Measurements from ENCODE around the gene LEF1. TPM values are rescaled to one million over a fixed set of nuclear protein-coding genes. Genes with fewer than 3 reads are reported as not detected.
A peak's percentile ranks its signal among the peaks of the same experiment; 100 is the strongest.

Gene LEF1
- total RNA-seq, 1 donor from 2014 or later, result 4.2 TPM

DNA sequence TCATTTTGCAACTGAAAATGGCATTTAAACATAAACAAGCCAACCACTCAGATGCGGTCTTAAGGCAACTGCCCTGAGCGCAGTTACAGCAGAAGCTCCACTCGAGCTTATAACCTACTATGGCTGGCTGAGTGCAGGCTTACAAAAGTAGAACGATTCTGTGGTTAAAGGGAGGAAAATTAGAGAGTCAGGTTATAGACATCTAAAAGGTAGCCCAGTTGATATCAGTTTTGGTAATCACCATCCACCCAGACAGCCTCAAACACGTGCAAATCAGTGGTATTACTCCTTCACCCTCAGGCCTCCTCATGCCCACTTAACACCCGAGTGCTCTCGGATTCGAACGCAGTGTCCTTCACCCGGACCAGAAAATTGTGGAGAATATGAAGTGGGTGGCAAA lies 3.1 kb downstream of the LEF1 start:
- H3K4me3 ChIP-seq (ENCODE audit: low read depth, low read length), result peak overlapping the region; percentile 68
- TF ChIP-seq, protein P1, sequence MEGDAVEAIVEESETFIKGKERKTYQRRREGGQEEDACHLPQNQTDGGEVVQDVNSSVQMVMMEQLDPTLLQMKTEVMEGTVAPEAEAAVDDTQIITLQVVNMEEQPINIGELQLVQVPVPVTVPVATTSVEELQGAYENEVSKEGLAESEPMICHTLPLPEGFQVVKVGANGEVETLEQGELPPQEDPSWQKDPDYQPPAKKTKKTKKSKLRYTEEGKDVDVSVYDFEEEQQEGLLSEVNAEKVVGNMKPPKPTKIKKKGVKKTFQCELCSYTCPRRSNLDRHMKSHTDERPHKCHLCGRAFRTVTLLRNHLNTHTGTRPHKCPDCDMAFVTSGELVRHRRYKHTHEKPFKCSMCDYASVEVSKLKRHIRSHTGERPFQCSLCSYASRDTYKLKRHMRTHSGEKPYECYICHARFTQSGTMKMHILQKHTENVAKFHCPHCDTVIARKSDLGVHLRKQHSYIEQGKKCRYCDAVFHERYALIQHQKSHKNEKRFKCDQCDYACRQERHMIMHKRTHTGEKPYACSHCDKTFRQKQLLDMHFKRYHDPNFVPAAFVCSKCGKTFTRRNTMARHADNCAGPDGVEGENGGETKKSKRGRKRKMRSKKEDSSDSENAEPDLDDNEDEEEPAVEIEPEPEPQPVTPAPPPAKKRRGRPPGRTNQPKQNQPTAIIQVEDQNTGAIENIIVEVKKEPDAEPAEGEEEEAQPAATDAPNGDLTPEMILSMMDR (conservative IDR thresholded peaks at IDR 0.05; ENCODE audit: low read depth, low read length), result no peak
- no peak for DNase-seq (ENCODE audit: low read depth)

DNA sequence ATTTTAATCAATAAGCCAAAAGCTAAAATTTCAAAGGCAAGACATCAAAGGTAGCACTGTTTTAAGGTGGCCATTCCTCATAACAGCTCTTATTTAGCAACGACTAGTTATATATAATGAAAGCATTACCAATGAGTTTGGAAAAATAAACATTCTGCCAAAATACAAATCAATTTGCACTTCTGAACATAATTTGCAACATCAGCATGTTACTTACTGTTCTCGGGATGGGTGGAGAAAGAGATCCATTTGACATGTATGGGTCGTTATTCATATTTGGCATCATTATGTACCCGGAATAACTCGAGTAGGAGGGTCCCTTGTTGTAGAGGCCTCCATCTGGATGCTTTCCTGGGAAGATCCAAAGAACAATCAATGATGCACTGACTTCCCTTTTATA lies 5.4 kb downstream of the LEF1 start:
- H3K4me3 ChIP-seq (ENCODE audit: low read depth, low read length), result no peak overlapping the region
- TF ChIP-seq, protein P1 (conservative IDR thresholded peaks at IDR 0.05; ENCODE audit: low read depth, low read length), result no peak
- DNase-seq (ENCODE audit: low read depth), result no peak

DNA sequence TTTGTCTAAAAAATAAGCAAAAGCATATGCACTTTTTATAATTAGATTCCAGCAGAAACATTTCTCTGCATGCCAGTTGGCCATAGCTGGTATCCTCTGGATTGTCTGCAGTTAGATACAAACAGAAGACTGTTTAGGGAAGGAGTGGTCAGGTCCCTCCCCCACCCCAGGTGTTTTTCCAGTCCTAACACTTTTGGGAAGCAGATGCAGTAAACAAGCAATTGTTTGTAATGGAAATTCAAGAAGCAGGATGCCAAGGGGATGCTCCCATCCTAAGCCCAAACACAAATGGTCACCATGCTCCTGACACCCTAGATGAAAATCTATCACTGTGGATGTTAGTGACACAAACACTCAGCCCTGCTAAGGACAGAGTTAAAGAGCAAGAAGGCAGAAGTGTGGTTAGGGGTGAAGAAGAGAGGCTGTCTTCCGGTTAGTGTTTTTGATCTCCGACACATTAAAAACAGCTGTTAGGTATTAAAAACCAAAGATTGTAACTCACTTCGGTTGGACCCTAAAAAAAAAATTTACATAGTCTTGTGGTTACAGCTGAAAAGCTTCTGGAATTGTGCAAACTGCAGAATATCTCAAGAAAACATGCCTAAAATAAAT lies 7.9 kb downstream of the LEF1 start:
- H3K4me3 ChIP-seq (ENCODE audit: low read depth, low read length), result no peak overlapping the region
- TF ChIP-seq, protein P1 (conservative IDR thresholded peaks at IDR 0.05; ENCODE audit: low read depth, low read length), result no peak

DNA sequence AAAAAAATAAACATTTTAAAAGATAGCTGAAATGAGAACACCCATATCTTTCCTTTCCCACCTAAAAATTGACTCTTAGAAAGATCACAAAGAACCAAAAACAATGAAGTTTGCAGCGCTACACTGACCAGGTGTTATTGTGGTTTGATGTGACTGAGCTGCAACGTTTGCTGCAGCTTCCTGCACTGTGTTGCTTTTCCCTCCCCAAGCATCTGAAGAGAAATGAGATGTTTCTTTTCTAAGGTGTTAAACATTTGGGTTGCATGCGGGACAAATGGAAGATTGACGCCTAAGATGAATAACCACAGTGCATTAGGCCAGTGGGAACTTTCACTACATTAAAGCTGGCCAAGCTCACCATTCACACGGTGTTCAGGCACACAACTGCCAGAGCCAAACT lies 8.9 kb downstream of the LEF1 start:
- TF ChIP-seq, protein P1 (conservative IDR thresholded peaks at IDR 0.05; ENCODE audit: low read depth, low read length), result no peak
- H3K4me3 ChIP-seq (ENCODE audit: low read depth, low read length), result no peak overlapping the region
- no peak for DNase-seq (ENCODE audit: low read depth)

More for the DNA sequence above, 7.9 kb downstream of the LEF1 start:
- DNase-seq (ENCODE audit: low read depth), result no peak

DNA sequence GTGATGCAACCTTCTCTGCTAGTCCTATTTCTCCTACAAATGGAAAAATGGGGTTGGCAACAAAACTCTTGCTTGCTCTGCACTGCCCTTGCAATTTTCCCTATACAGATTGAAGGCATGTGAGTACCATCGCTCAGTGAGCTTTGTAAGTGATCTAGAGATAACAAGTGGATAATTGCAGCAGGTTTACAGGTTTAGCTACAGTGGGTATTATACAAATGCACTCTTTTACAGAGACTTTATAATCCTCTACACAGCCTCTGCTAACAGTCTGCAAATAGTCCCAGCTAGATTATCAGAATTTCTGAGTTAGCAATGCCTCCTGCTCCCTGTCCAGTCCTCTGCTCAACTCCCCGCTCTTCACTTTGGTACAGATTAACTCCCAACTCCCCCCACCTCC lies 11.1 kb downstream of the LEF1 start:
- no peak for DNase-seq (ENCODE audit: low read depth)
- H3K4me3 ChIP-seq (ENCODE audit: low read depth, low read length), result no peak overlapping the region
- TF ChIP-seq, protein P1 (conservative IDR thresholded peaks at IDR 0.05; ENCODE audit: low read depth, low read length), result no peak

DNA sequence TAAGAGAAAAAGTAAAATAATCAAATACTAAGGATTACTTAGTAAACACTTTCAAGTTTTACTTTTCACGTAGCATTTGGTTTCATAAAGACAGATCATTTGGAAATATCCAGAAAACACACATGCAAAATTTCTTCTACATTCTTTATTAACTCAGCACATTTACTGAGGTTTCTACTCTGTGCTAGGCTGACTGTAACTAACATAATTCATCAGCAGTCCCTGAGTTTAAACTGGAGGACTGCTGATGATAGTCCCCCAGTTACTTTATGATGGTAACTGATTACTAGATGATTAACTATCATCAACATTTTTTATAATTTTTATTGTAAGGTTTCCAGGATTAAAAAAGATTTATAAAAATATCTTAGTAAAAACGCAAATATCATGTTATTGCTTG lies 12.3 kb downstream of the LEF1 start:
- DNase-seq (ENCODE audit: low read depth), result no peak
- H3K4me3 ChIP-seq (ENCODE audit: low read depth, low read length), result no peak overlapping the region
- TF ChIP-seq, protein P1 (conservative IDR thresholded peaks at IDR 0.05; ENCODE audit: low read depth, low read length), result no peak

DNA sequence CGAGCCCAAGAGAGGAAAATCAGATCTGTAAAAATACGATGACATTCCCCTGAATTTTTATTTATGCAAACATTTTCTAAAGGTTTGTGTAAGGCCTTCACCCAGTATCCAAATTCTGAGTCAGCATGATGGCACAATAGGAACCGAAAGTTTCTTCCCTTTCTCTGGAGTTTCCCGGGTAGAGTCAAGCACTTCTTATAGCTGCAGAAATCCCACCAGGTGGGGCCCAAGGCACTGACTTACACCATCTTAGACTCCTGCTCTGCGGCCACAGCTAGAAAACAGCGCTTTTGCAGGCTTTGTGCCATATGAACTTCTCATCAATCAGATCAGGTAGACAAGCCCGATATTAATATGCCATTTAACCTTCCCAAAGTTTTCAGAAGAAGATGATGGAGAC lies 13.4 kb downstream of the LEF1 start:
- TF ChIP-seq, protein P1 (conservative IDR thresholded peaks at IDR 0.05; ENCODE audit: low read depth, low read length), result peak; percentile 29
- no peak overlapping the region for H3K4me3 ChIP-seq (ENCODE audit: low read depth, low read length)
- no peak for DNase-seq (ENCODE audit: low read depth)
